Measurements from ENCODE around the gene WWOX. TPM values are rescaled to one million over a fixed set of nuclear protein-coding genes. Genes with fewer than 3 reads are reported as not detected.

The WWOX gene
- total RNA-seq, 1 donor from 2014 or later = 8.9 TPM

- Histone ChIP-seq H3K27me3 (ENCODE audit: low read depth) (no peaks in the 10 kb centered on the region), H3K27ac (replicated peaks) (no peak overlapping the region), H3K9me3 (replicated peaks) (no peaks in the 10 kb centered on the region), H3K36me3 (no peaks in the 10 kb centered on the region), H3K4me3 (no peak overlapping the region), H3K4me1 (no peaks in the 10 kb centered on the region)
- no peak for DNase-seq
- intact Hi-C loops (cut with micrococcal nuclease) = no loop called here
- no peak for TF ChIP-seq CTCF (IDR thresholded peaks at IDR 0.05; ENCODE audit: borderline replicate concordance)
Measured at GRCh38 chr16:78877114-78877655, 777.7 kb downstream of the WWOX start.

- Histone ChIP-seq H3K4me3 (no peak overlapping the region), H3K27me3 (ENCODE audit: low read depth) (no peaks in the 10 kb centered on the region), H3K36me3 (no peaks in the 10 kb centered on the region), H3K4me1 (no peaks in the 10 kb centered on the region), H3K27ac (replicated peaks) (no peak overlapping the region), H3K9me3 (replicated peaks) (no peaks in the 10 kb centered on the region)
- intact Hi-C loops (cut with micrococcal nuclease) = no loop called here
- DNase-seq = no peak
- TF ChIP-seq CTCF (IDR thresholded peaks at IDR 0.05; ENCODE audit: borderline replicate concordance) = no peak
Measured at GRCh38 chr16:78878570-78878969, 779.1 kb downstream of the WWOX start.

GRCh38 chr16:78879011-78879410 is 779.6 kb downstream of the WWOX start:
- DNase-seq = no peak
- intact Hi-C loops (cut with micrococcal nuclease) = no loop called here
- H3K4me1 ChIP-seq = no peaks in the 10 kb centered on the region

GRCh38 chr16:78882150-78882549 is 782.7 kb downstream of the WWOX start:
- intact Hi-C loops (cut with micrococcal nuclease) = no loop called here
- Histone ChIP-seq H3K27me3 (ENCODE audit: low read depth) (no peaks in the 10 kb centered on the region), H3K27ac (replicated peaks) (no peak overlapping the region), H3K36me3 (no peaks in the 10 kb centered on the region), H3K4me3 (no peak overlapping the region), H3K4me1 (no peaks in the 10 kb centered on the region), H3K9me3 (replicated peaks) (no peaks in the 10 kb centered on the region)
- DNase-seq = no peak
- no peak for TF ChIP-seq CTCF (IDR thresholded peaks at IDR 0.05; ENCODE audit: borderline replicate concordance)

More at GRCh38 chr16:78879011-78879410, 779.6 kb downstream of the WWOX start:
- Histone ChIP-seq H3K36me3 (no peaks in the 10 kb centered on the region), H3K9me3 (replicated peaks) (no peaks in the 10 kb centered on the region), H3K4me3 (no peak overlapping the region), H3K27me3 (ENCODE audit: low read depth) (no peaks in the 10 kb centered on the region), H3K27ac (replicated peaks) (no peak overlapping the region)
- TF ChIP-seq CTCF (IDR thresholded peaks at IDR 0.05; ENCODE audit: borderline replicate concordance) = no peak

- TF ChIP-seq CTCF (IDR thresholded peaks at IDR 0.05; ENCODE audit: borderline replicate concordance) = no peak
- no peaks in the 10 kb centered on the region for H3K4me1 ChIP-seq
- DNase-seq = no peak
- no peaks in the 10 kb centered on the region for H3K9me3 ChIP-seq (replicated peaks)
- H3K27ac ChIP-seq (replicated peaks) = no peak overlapping the region
- intact Hi-C loops (cut with micrococcal nuclease) = no loop called here
- H3K36me3 ChIP-seq = no peaks in the 10 kb centered on the region
- H3K27me3 ChIP-seq (ENCODE audit: low read depth) = no peaks in the 10 kb centered on the region
- H3K4me3 ChIP-seq = no peak overlapping the region
Measured at GRCh38 chr16:78882751-78883150, 783.3 kb downstream of the WWOX start.

Measured in left ventricle myocardium inferior (tissue), 1 donor.